Adrenal gland (tissue), 12 donors: Measurements from ENCODE around the gene RBM34. TPM values are rescaled to one million over a fixed set of nuclear protein-coding genes. Genes with fewer than 3 reads are reported as not detected.

Experiments used
- DNase-seq, 7 donors: peaks; one replicate each; pipeline ENCODE4 v3.0.0-alpha.2; 2019 to 2020
- H3K27ac ChIP-seq, 5 donors: fragments of 200-600 bp; sonication (generic) in 4 of 5; 1 replicate in 3 of 5; 2 replicates in 2 of 5; pipeline versions ENCODE4 v1.5.1 to v1.8.0; 2016 to 2020; ENCODE audit warnings: mild to moderate bottlenecking in 1 of 5
- H3K27me3 ChIP-seq: fragments of 200-600 bp; 2 replicates; pipeline ENCODE4 v1.8.0; 2021
- H3K36me3 ChIP-seq, 2 donors: fragments of 200-600 bp; replicated peaks in 1 of 2; 1 replicate in 1 of 2; 2 replicates in 1 of 2; pipeline versions ENCODE4 v1.5.1 to v1.8.0; 2018 to 2022
- H3K4me1 ChIP-seq, 2 donors: fragments of 200-600 bp; replicated peaks in 1 of 2; 1 replicate in 1 of 2; 2 replicates in 1 of 2; pipeline versions ENCODE4 v1.5.1 to v1.8.0; 2018 to 2021
- H3K4me3 ChIP-seq, 4 donors: fragments of 200-600 bp; sonication (generic) in 3 of 4; one replicate each; pipeline ENCODE4 v1.5.1; 2016 to 2018
- H3K9me3 ChIP-seq, 3 donors: fragments of 200-600 bp; sonication (generic) in 1 of 3; replicated peaks in 1 of 3; 1 replicate in 2 of 3; 2 replicates in 1 of 3; pipeline versions ENCODE4 v1.5.1 to v1.8.0; 2016 to 2021
- CTCF ChIP-seq, 6 experiments: fragments of 450-650 bp in 4 of 6; fragments of 200-600 bp in 2 of 6; sonication (generic) in 1 of 6; IDR thresholded peaks; 1 replicate in 5 of 6; 2 replicates in 1 of 6; pipeline versions ENCODE4 v1.5.1 to v1.8.0; 2016 to 2021; ENCODE audit warnings: antibody characterized with exemption in 6 of 6, mild to moderate bottlenecking in 2 of 6, moderate library complexity in 1 of 6
- POLR2A ChIP-seq, 2 donors: fragments of 450-650 bp; IDR thresholded peaks; one replicate each; pipeline ENCODE4 v1.6.1; 2017; ENCODE audit warnings: antibody characterized with exemption in 2 of 2, mild to moderate bottlenecking in 2 of 2, moderate library complexity in 1 of 2
- WGBS, 4 donors: extraction: QIAGEN DNeasy Blood & Tissue Kit in 2 of 4; methylation state at CpG; one replicate each; pipeline versions ENCODE4 v1.1.5 to v1.1.7; 2013 to 2017; 5-methylcytosine and 5-hydroxymethylcytosine counted together
- intact Hi-C, 2 donors: fragments of 100-400 bp; cut with DNase I; formaldehyde crosslinking; loops; one replicate each; pipeline versions ENCODE4 v1.14.1 to v1.15.0; 2022 to 2023
- polyA plus RNA-seq, 3 donors: library from polyadenylated mRNA; stranded (reverse); fragments of 200-250 nt in 2 of 3; fragments of 350-450 nt in 1 of 3; fragmentation: Illumina TruSeq in 1 of 3; extraction: RNeasy Lipid Tissue Mini Kit (QIAGEN cat#74804) in 1 of 3; gene quantifications; one replicate each; pipeline ENCODE4 v1.2.3, GENCODE V29; 2013 to 2014
- total RNA-seq, 9 donors: library from RNA; depleted of rRNA in 4 of 9; stranded (reverse); fragments of >200 nt in 4 of 9; fragments of 120-200 nt in 1 of 9; fragmentation: NEBNext Ultra II Directional in 1 of 9; extraction: Animal tissue kit (Norgen Biotek cat#: 25700) in 1 of 9; gene quantifications; one replicate each; pipeline versions ENCODE4 v1.1.0 to v1.2.4, GENCODE V29; 2013 to 2023
- donor health status: healthy with polysubstance abuse.
- donor health status: Bipolar disorder and iron deficiency.
- donor health status: DM: yes; HTN: yes; CAD: no.
- donor health status: DM: no; HTN: no; CAD: no.
- donor health status: DM: no; HTN: no; CAD: no.
- donor health status: DM: yes; HTN: yes; CAD: no.

The RBM34 gene
- total and polyA plus RNA-seq, 12 donors = 16.6 to 181 (median 63.2) TPM

GRCh38 chr1:235152235-235152634 is 8.8 kb downstream of the RBM34 start:
- Histone ChIP-seq H3K27me3 (no peaks in the 10 kb centered on the region), H3K4me3 (no peak overlapping the region), H3K4me1 (no peaks in the 10 kb centered on the region), H3K9me3 (no peaks in the 10 kb centered on the region), H3K36me3 (peaks cover 0 to 70% of the 10 kb centered on the region in 2 donors), H3K27ac (no peak overlapping the region)
- DNase-seq = no peak
- TF ChIP-seq POLR2A (IDR thresholded peaks at IDR 0.05) (no peak), CTCF (IDR thresholded peaks at IDR 0.05) (no peak)
- intact Hi-C loops = no loop called here

- no peak overlapping the region for H3K4me3 ChIP-seq
- TF ChIP-seq POLR2A (IDR thresholded peaks at IDR 0.05) = no peak
- no peak for TF ChIP-seq CTCF (IDR thresholded peaks at IDR 0.05)
- peaks cover 0 to 69% of the 10 kb centered on the region in 2 donors for H3K36me3 ChIP-seq
- no peak overlapping the region for H3K27ac ChIP-seq
- no peak for DNase-seq
- no peaks in the 10 kb centered on the region for H3K27me3 ChIP-seq
- no peaks in the 10 kb centered on the region for H3K4me1 ChIP-seq
- 82 to 94% (median 86%) methylated on average over 2 of the region's 2 CpGs for WGBS, 4 donors
- intact Hi-C loops = no loop called here
- H3K9me3 ChIP-seq = no peaks in the 10 kb centered on the region
Measured at GRCh38 chr1:235151033-235151432, 10.0 kb downstream of the RBM34 start.

- Histone ChIP-seq H3K36me3 (peaks cover 0 to 74% of the 10 kb centered on the region in 2 donors), H3K4me3 (no peak overlapping the region), H3K27me3 (no peaks in the 10 kb centered on the region), H3K27ac (no peak overlapping the region), H3K9me3 (no peaks in the 10 kb centered on the region), H3K4me1 (no peaks in the 10 kb centered on the region)
- DNase-seq = no peak
- WGBS, 4 donors = 94 to 98% (median 97%) methylated on average over 9 of the region's 9 CpGs
- TF ChIP-seq POLR2A (IDR thresholded peaks at IDR 0.05) = no peak
- TF ChIP-seq CTCF (IDR thresholded peaks at IDR 0.05) = no peak
- intact Hi-C loops = no loop called here
Measured at GRCh38 chr1:235149824-235150223, 11.2 kb downstream of the RBM34 start.

GRCh38 chr1:235147269-235147668 is 13.8 kb downstream of the RBM34 start:
- H3K27me3 ChIP-seq = no peaks in the 10 kb centered on the region
- intact Hi-C loops = no loop called here
- TF ChIP-seq POLR2A (IDR thresholded peaks at IDR 0.05) (no peak), CTCF (IDR thresholded peaks at IDR 0.05) (no peak)
- 92 to 99% (median 96%) methylated on average over 4 of the region's 4 CpGs for WGBS, 4 donors
- H3K9me3 ChIP-seq = no peaks in the 10 kb centered on the region
- peaks cover 0 to 65% of the 10 kb centered on the region in 2 donors for H3K36me3 ChIP-seq
- H3K27ac ChIP-seq = no peak overlapping the region
- no peak overlapping the region for H3K4me3 ChIP-seq
- no peak for DNase-seq
- no peaks in the 10 kb centered on the region for H3K4me1 ChIP-seq
